HuH-7.5 (cell line): ENCODE results near the gene AQP12A.
"Not testable (repeated sequence)": the region's sequence is repeated elsewhere in the genome, so short reads cannot be mapped to it uniquely, and the experiment has no call there.

Experiments used
- DNase-seq: peaks from one replicate; pipeline ENCODE4 v3.0.0; 2011; ENCODE audit warnings: low spot score

AQP12A gene

GRCh38 chr2:240691631-240692420, at the start of gene AQP12A:
Gene AQP12A (plus strand): TSS chr2:240691866. CDS start chr2:240691914, 48 bp downstream.
- not testable (repeated sequence) for DNase-seq

GRCh38 chr2:240642061-240642805, 49.4 kb upstream of the AQP12A start:
- DNase-seq, result no peak

- no peak for DNase-seq
Observed at GRCh38 chr2:240642806-240643092, 48.9 kb upstream of the AQP12A start.

GRCh38 chr2:240643093-240643810, 48.4 kb upstream of the AQP12A start:
- no peak for DNase-seq

GRCh38 chr2:240643811-240644150, 47.9 kb upstream of the AQP12A start:
- no peak for DNase-seq

- no peak for DNase-seq
Observed at GRCh38 chr2:240644171-240644651, 47.5 kb upstream of the AQP12A start.

- DNase-seq, result no peak
Observed at GRCh38 chr2:240644859-240645301, 46.8 kb upstream of the AQP12A start.

GRCh38 chr2:240645346-240645745, 46.3 kb upstream of the AQP12A start:
- DNase-seq, result no peak

GRCh38 chr2:240645801-240646175, 45.9 kb upstream of the AQP12A start:
- DNase-seq, result no peak

- no peak for DNase-seq
Observed at GRCh38 chr2:240646176-240646899, 45.3 kb upstream of the AQP12A start.

- no peak for DNase-seq
Observed at GRCh38 chr2:240646900-240647502, 44.7 kb upstream of the AQP12A start.

- DNase-seq, result no peak
Observed at GRCh38 chr2:240647503-240648154, 44.0 kb upstream of the AQP12A start.

GRCh38 chr2:240648155-240648649, 43.5 kb upstream of the AQP12A start:
- no peak for DNase-seq

GRCh38 chr2:240648650-240649275, 42.9 kb upstream of the AQP12A start:
- DNase-seq, result no peak

- DNase-seq, result no peak
Observed at GRCh38 chr2:240649331-240649730, 42.3 kb upstream of the AQP12A start.

GRCh38 chr2:240650254-240650965, 41.3 kb upstream of the AQP12A start:
- no peak for DNase-seq

GRCh38 chr2:240651185-240651584, 40.5 kb upstream of the AQP12A start:
- DNase-seq, result no peak

GRCh38 chr2:240655931-240656886, 35.5 kb upstream of the AQP12A start:
- DNase-seq, result no peak

- DNase-seq, result not testable (repeated sequence)
Observed at GRCh38 chr2:240659883-240660282, 31.8 kb upstream of the AQP12A start.
